Measurements from ENCODE around the gene RNF224. TPM values are rescaled to one million over a fixed set of nuclear protein-coding genes. Genes with fewer than 3 reads are reported as not detected.

The RNF224 gene
- polyA plus RNA-seq, 2 of the 4 experiments (the other 2 are of a cell fraction): 0.04 TPM; not detected in 1

GRCh38 chr9:137265496-137266161 is 38.3 kb downstream of the RNF224 start:
- ChIA-PET CTCF (interaction anchor here (1.3 to 17.1 kb wide), 6 partner anchors 7 to 77 kb away, joined by 3 to 236 read pairs (median 10); partner anchors contain the start of genes TOR4A and TUBB4B), POLR2A (interaction anchor here (1.0 kb wide), 1 partner anchor 11 kb away, joined by 3 read pairs; the partner anchor contains the start of gene NELFB)
- Histone ChIP-seq H3K4me3 (no peak overlapping the region), H3K27ac (no peak overlapping the region), H3K4me1 (peaks cover 22% of the 10 kb centered on the region), H3K4me2 (no peak overlapping the region), H3K9me3 (no peaks in the 10 kb centered on the region)
- 94% methylated on average over 29 of the region's 29 CpGs for WGBS (ENCODE audit: missing lambda C conversion rate)
- no peak; a peak in 1 of 6 replicates for ATAC-seq
- TF ChIP-seq HMGXB4 (CRISPR knock-in tag; IDR thresholded peaks at IDR 0.05; ENCODE audit: borderline replicate concordance) (no peak), KDM1A (IDR thresholded peaks at IDR 0.05; ENCODE audit: low read depth) (no peak), ELK1 (IDR thresholded peaks at IDR 0.05; ENCODE audit: low read depth, low read length) (no peak), HOXB5 (CRISPR knock-in tag; IDR thresholded peaks at IDR 0.05) (no peak), HEYL (CRISPR knock-in tag; IDR thresholded peaks at IDR 0.05) (no peak), RNF2 (IDR thresholded peaks at IDR 0.05; ENCODE audit: borderline replicate concordance, low read depth) (no peak), RFX5 (IDR thresholded peaks at IDR 0.05) (no peak), RCOR1 (IDR thresholded peaks at IDR 0.05; ENCODE audit: low read depth, low read length) (no peak), RARB (CRISPR knock-in tag; IDR thresholded peaks at IDR 0.05) (no peak), PBX3 (IDR thresholded peaks at IDR 0.05) (no peak), ZC3H11A (IDR thresholded peaks at IDR 0.05) (no peak), USF2 (IDR thresholded peaks at IDR 0.05) (no peak), MAFK (IDR thresholded peaks at IDR 0.05; ENCODE audit: partially characterized antibody) (no peak), ESRRA (IDR thresholded peaks at IDR 0.05; ENCODE audit: borderline replicate concordance, low read length) (no peak), EHF (CRISPR knock-in tag; IDR thresholded peaks at IDR 0.05) (no peak), GATA3 (IDR thresholded peaks at IDR 0.05; ENCODE audit: borderline replicate concordance) (no peak), FOSB (CRISPR knock-in tag; IDR thresholded peaks at IDR 0.05) (no peak), KDM5A (IDR thresholded peaks at IDR 0.05) (no peak)
- no peak for FAIRE-seq
- no peak for DNase-seq (ENCODE audit: low read depth in 1 of 2, low spot score in 1 of 2)

GRCh38 chr9:137266162-137266527 is 38.8 kb downstream of the RNF224 start:
- no peak for FAIRE-seq
- H3K4me2 ChIP-seq: no peak overlapping the region
- no peak overlapping the region for H3K27ac ChIP-seq
- peaks cover 22% of the 10 kb centered on the region for H3K4me1 ChIP-seq
- H3K4me3 ChIP-seq: no peak overlapping the region
- DNase-seq (ENCODE audit: low read depth in 1 of 2, low spot score in 1 of 2): no peak
- ChIA-PET CTCF (interaction anchor here (1.3 to 17.1 kb wide), 5 partner anchors 10 to 24 kb away, joined by 3 to 236 read pairs (median 6); partner anchors contain the start of genes TOR4A and TUBB4B), POLR2A (no interaction called here)
- no peaks in the 10 kb centered on the region for H3K9me3 ChIP-seq
- ATAC-seq: no peak
- WGBS (ENCODE audit: missing lambda C conversion rate): 95% methylated on average over 15 of the region's 15 CpGs
- TF ChIP-seq CTCF (IDR thresholded peaks at IDR 0.05) (no peak), JUNB (IDR thresholded peaks at IDR 0.05) (no peak), ZNF302 (CRISPR knock-in tag; IDR thresholded peaks at IDR 0.05) (no peak), HDAC2 (IDR thresholded peaks at IDR 0.05) (no peak), HOXA7 (CRISPR knock-in tag; IDR thresholded peaks at IDR 0.05) (no peak), FOSB (CRISPR knock-in tag; IDR thresholded peaks at IDR 0.05) (no peak), ATOH8 (CRISPR knock-in tag; IDR thresholded peaks at IDR 0.05; ENCODE audit: low read depth) (no peak), MAFK (IDR thresholded peaks at IDR 0.05; ENCODE audit: partially characterized antibody) (no peak), REST (IDR thresholded peaks at IDR 0.05) (no peak), ESRRA (IDR thresholded peaks at IDR 0.05; ENCODE audit: borderline replicate concordance, low read length) (no peak)
